Measurements from ENCODE around the gene CYP11A1.

GRCh38 chr15:74289671-74290070 is 77.8 kb downstream of the CYP11A1 start:
- TF ChIP-seq CTCF (IDR thresholded peaks at IDR 0.05) = no peak
- no peak for TF ChIP-seq POLR2A (IDR thresholded peaks at IDR 0.05)

Data from upper lobe of left lung (tissue), 4 donors.